GM18520 (cell line): Measurements from ENCODE around the gene NUAK2.

Experiments used
- ATAC-seq: cut with Tn5 transposase; IDR thresholded peaks from one replicate; pipeline ENCODE4 v1.9.1; 2021; ENCODE audit not compliant: unreplicated experiment

Gene NUAK2

GRCh38 chr1:205275916-205276688, 45.4 kb downstream of the NUAK2 start:
- no peak for ATAC-seq

GRCh38 chr1:205275133-205275532, 46.4 kb downstream of the NUAK2 start:
- no peak for ATAC-seq

- ATAC-seq, result no peak
Measured at GRCh38 chr1:205274041-205274691, 47.4 kb downstream of the NUAK2 start.

- ATAC-seq, result peak; percentile 64
Measured at GRCh38 chr1:205273551-205273982, 48.0 kb downstream of the NUAK2 start.

- no peak for ATAC-seq
Measured at GRCh38 chr1:205272536-205272935, 49.0 kb downstream of the NUAK2 start.

- ATAC-seq, result no peak
Measured at GRCh38 chr1:205271745-205272144, 49.8 kb downstream of the NUAK2 start.

GRCh38 chr1:205271277-205271676, 50.3 kb downstream of the NUAK2 start:
- no peak for ATAC-seq

GRCh38 chr1:205270764-205271163, 50.8 kb downstream of the NUAK2 start:
- ATAC-seq, result no peak

- ATAC-seq, result no peak
Measured at GRCh38 chr1:205270271-205270670, 51.3 kb downstream of the NUAK2 start.

- no peak for ATAC-seq
Measured at GRCh38 chr1:205269711-205270110, 51.8 kb downstream of the NUAK2 start.

- ATAC-seq, result no peak
Measured at GRCh38 chr1:205268846-205269680, 52.5 kb downstream of the NUAK2 start.

- ATAC-seq, result no peak
Measured at GRCh38 chr1:205267306-205267902, 54.1 kb downstream of the NUAK2 start.

GRCh38 chr1:205266611-205267305, 54.8 kb downstream of the NUAK2 start:
- no peak for ATAC-seq

GRCh38 chr1:205263580-205264190, 57.9 kb downstream of the NUAK2 start:
- ATAC-seq, result no peak

GRCh38 chr1:205262731-205263171, 58.8 kb downstream of the NUAK2 start:
- no peak for ATAC-seq

- ATAC-seq, result no peak
Measured at GRCh38 chr1:205261946-205262691, 59.4 kb downstream of the NUAK2 start.

- ATAC-seq, result no peak
Measured at GRCh38 chr1:205260948-205261732, 60.4 kb downstream of the NUAK2 start.

GRCh38 chr1:205259998-205260397, 61.5 kb downstream of the NUAK2 start:
- ATAC-seq, result no peak
